GM12892 (cell line): ENCODE measurements around the gene SPOCK1.

Experiments used
- POLR2A ChIP-seq: IDR thresholded peaks from 2 replicates; pipeline ENCODE4 v1.6.1; 2011; ENCODE audit warnings: low read depth, low read length, control low read depth
- POLR2AphosphoS5 ChIP-seq: IDR thresholded peaks from 2 replicates; pipeline ENCODE4 v1.6.1; 2011; ENCODE audit warnings: low read depth, low read length, control low read depth
- TAF1 ChIP-seq: IDR thresholded peaks from 2 replicates; pipeline ENCODE4 v1.6.1; 2011; ENCODE audit warnings: low read depth, mild to moderate bottlenecking, control low read depth, low read length, borderline replicate concordance

DNA sequence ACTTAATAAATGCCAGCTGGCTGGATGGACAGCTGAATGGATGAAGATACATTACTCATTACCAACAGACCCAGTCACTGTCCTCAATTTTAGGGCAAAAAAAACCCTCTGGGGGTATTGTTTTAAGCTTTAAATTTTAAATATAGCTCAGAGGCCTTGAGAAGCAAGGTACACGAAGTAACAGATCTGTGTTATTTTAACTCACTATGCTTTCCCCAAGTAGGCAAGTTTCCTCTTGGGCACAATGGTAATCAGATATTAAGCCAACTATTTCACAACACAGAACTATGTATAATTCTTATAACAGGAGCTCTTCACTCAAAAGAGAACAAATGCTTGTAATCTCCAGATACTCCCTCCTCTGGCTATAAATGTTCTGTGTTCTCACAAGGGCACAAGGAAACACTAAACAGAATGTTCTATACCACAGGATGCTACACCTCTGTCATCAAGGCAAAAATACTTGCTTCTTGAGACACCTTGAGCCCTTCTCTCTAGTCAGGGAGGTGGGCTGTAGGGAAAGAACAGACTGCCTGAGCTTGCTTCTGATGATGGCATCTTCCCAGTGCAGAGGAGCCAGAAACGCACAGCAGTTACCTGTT lies 443.8 kb downstream of the SPOCK1 start:
- TF ChIP-seq POLR2A (no peak), POLR2AphosphoS5 (no peak), TAF1 (no peak)
